A673 (cell line): ENCODE data around the gene LRRC41.

ENCODE experiments used
- EZH2 ChIP-seq: fragments of 200-600 bp; sonication (generic); IDR thresholded peaks from 2 replicates; pipeline ENCODE4 v1.6.1; 2017; ENCODE audit warnings: borderline replicate concordance, low read depth, mild to moderate bottlenecking, mixed read lengths, antibody characterized with exemption, low read length; ENCODE audit not compliant: poor library complexity, severe bottlenecking
- TF ChIP-seq, protein P1 (sequence below): fragments of 300-800, 200-600 bp; sonication (generic); conservative IDR thresholded peaks from 2 replicates; pipeline ENCODE4 v1.5.1; 2017; ENCODE audit warnings: low read depth, mild to moderate bottlenecking, antibody characterized with exemption, low read length, moderate library complexity, mixed read lengths

- TF ChIP-seq, protein P1, sequence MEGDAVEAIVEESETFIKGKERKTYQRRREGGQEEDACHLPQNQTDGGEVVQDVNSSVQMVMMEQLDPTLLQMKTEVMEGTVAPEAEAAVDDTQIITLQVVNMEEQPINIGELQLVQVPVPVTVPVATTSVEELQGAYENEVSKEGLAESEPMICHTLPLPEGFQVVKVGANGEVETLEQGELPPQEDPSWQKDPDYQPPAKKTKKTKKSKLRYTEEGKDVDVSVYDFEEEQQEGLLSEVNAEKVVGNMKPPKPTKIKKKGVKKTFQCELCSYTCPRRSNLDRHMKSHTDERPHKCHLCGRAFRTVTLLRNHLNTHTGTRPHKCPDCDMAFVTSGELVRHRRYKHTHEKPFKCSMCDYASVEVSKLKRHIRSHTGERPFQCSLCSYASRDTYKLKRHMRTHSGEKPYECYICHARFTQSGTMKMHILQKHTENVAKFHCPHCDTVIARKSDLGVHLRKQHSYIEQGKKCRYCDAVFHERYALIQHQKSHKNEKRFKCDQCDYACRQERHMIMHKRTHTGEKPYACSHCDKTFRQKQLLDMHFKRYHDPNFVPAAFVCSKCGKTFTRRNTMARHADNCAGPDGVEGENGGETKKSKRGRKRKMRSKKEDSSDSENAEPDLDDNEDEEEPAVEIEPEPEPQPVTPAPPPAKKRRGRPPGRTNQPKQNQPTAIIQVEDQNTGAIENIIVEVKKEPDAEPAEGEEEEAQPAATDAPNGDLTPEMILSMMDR, result no peak
- no peak for TF ChIP-seq EZH2
Measured at GRCh38 chr1:46256523-46256922, 46.9 kb downstream of the LRRC41 start.
